ENCODE data around the gene MECP2.

- TF ChIP-seq CTCF (IDR thresholded peaks at IDR 0.05) (no peak), EZH2 (IDR thresholded peaks at IDR 0.05) (no peak)
These were observed 38.3 kb downstream of the MECP2 start for GRCh38 chrX:154059231-154059630.

Data from neural progenitor cell (in vitro differentiated cells).